Activated T-cell treated with anti-CD3 and anti-CD28 coated beads, Interleukin-2, amount 50 U/mL, for 48 hours (primary cell): Measurements from ENCODE around the gene KLHL28.

ENCODE experiments used
- DNase-seq, 2 experiments: peaks; one replicate each; pipeline ENCODE4 v3.0.0-alpha.2; 2020

The KLHL28 gene

DNA sequence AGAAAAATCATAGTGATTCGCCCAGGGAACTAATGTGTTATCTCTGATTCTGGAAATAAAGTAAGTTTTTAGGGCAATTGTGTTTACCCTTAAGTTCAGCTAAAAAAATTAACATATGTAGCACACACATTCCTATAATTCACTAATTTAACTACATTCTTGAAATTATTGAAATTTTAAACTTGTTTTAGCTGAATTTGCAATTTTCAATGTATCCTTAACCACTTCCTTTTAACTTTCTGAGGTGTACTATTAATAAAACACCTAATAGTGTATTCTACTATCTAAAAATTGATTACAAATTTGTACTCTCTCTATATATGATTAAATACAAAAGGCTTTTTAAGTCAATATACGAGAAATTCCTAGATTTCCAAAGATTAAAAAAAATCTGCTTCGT lies 2.2 kb downstream of the KLHL28 start:
- no peak for DNase-seq

DNA sequence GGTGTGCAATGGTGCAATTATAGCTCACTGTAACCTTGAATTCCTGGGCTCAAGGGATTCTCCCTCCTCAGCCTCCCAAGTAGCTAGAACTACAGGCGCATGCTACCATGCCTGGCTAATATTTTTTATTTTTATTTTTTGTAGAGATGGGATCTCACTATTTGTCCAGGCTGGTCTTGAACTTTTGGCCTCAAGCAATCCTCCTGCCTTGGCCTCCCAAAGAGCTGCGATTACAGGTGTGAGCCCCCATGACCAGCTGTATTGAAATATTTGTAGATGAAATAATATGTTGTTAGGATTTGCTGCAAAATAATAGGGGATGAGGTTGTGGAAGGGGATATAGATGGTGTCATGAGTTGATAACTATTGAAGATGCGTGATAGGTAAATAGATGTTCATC lies 4.9 kb downstream of the KLHL28 start:
- no peak for DNase-seq

DNA sequence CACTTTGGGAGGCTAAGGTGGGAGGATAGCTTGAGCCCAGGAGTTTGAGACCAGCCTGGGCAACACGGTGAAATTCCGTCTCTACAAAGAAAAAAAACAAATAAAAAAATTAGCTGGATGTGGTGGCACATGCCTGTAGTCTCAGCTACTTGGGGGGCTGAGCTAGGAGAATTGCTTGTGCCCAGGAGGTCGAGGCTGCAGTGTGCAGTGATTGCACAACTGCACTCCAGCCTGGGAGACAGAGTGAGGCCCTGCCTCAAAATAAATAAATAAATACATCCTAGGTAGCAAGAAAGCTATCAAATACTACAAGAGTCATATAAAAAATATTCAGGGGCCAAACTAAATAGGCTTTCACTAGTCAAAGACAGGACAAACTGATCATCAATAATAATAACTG lies 6.2 kb downstream of the KLHL28 start:
- DNase-seq, result no peak

DNA sequence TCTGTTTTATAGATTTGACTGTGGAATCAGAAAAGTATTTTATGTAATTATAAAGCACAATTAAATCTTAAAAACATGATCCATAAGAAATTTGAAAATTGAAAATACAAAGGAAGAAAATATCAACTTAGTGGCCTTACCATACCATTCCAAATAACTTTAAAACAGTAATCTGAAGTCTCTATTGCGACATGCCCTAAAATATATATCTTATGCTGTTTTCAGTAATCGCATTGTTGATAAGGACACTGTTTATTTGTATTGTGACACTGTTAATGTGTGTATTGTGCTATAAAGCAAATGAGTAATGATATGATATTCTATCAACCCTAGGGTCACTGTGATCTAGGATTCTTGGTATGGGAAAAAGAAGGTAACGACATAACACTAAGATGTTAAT lies 7.0 kb downstream of the KLHL28 start:
- DNase-seq, result no peak

DNA sequence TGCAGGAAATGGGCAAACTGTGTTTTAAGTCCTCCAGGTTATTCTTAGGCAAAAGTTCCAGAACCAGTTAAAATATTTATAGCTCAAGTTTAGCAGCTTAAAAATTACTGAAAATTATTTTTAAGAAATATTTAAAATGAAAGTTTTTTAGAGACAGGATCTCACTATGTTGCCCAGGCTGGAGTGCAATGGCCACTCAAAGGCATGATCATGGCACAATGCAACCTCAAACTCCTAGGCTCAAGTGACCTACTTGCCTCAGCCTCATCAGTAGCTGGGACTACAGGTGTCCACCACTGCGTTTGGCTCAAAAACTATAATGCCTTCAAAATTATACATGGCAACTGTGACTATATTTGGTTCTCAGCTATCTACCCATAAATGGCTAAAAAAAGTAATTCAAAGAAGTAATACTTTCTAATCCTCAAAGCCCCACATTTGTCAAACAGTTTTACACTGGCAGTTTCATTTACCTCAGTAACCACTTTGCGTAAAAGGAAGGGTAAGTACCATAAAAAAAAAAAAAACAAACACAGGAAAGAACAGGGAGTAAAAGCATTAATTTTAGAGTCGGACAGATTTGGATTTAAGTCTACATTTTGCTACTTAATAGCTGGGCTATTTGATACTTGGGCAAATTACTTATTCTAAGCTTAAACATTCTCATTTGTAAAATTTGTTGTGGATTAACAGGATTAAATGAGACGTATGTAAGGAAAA lies 9.2 kb downstream of the KLHL28 start:
- no peak for DNase-seq

DNA sequence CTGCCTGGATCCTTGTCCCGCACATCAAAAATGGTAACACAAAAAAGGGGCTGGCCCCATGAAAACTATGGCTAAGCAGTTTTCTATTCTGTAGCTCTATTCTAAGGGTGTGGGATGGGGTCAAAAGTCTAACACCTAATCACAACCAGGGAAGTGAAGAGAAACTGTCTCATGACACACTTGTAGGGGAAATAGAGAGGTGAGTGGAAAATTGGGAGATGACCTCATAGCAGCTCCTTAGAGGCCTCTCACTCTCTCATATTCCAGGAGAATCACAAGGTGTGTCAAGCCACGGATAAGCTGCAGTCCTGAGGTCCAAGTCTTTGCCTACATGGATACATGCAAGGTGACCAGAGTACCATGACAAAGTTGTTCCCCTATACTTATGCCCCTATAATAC lies 10.7 kb downstream of the KLHL28 start:
- DNase-seq, result no peak

DNA sequence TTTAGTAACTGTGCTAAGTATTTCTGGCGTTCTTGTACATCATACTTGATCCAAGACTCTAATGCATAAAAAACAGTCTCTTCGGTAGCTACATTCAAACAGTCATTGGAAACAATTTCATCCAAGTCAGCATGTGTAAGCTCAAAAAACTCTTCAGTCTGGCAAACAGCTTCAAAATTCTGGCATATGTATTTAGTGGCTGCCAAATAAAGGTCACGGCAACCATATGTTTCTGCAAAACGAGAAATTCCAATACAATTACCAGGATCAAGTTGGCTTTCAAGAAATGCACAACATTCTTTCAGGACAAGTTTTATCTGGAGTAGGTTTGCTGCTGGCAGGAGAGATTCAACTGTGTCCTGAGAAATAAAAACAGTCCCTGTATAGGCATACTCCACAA lies 16.5 kb downstream of the KLHL28 start:
- DNase-seq, result no peak

DNA sequence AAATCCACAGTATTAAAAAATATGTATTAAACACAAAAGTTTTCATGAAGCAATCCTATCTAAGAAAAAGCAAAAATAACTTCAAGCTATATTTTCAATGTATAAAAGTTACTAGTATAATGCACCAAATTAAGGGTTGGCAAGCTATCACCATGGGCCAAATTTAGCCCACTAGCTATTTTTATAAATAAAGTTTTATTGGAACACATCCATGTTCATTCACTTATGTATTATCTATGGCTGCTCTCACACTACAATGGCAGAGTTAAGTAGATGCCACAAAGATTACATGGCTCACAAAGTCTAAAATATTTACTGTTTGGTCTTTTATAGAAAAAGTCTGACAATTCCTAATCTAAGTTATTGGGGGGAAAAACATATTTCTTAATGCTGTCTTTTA lies 17.6 kb downstream of the KLHL28 start:
- DNase-seq, result no peak

DNA sequence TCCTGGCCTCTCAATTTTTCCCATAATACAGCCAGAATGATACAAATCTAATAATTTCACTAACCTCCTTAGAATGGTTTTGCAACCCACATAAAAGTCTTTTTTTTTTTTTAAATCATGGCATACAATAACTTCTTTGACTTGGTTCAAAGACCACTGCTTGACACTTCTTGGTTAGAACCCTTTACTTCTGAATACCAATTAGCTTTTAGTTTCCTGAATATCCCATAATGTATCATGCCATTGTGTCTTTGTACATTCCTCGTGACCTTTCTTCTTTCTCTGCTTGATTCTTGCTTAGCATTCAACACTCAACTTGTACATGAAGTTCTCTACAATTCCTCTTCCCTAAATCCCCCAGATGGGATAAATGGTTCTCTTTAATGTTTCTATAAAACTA lies 19.3 kb downstream of the KLHL28 start:
- no peak for DNase-seq

DNA sequence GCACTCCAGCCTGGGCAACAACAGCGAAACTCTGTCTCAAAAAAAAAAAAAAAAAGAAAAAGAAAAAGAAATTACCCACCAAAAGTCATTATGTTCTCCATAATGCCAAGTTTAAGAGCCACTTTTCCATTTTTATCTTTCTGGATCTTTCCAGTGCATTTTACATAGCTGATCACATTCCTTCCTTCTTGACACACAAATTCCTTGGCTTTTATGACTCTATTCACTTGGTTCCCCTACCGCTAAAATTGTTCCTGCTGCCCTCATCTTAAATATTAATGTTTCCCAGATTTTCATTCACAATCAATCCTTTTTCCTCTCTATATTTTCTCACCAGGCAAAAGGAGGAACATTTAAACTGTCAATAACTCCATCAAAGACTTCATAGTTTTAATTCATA lies 20.2 kb downstream of the KLHL28 start:
- DNase-seq, result no peak

DNA sequence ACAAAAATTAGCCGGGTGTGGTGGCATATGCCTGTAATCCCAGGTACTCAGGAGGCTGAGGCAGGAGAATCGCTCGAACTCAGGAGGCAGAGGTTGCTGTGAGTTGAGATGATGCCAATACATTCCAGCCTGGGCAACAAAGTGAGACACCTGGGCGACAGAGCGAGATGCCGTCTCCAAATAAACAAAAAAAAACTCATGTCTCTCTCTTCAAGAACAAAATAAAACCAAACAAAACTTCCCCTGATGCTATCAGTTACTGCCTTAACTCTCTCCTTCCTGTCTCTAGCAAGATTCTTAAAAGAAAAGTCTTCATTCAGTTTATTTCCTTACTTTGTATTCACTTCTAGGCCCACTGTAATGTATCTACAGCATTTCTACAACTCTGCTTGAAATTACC lies 20.8 kb downstream of the KLHL28 start:
- DNase-seq, result no peak

DNA sequence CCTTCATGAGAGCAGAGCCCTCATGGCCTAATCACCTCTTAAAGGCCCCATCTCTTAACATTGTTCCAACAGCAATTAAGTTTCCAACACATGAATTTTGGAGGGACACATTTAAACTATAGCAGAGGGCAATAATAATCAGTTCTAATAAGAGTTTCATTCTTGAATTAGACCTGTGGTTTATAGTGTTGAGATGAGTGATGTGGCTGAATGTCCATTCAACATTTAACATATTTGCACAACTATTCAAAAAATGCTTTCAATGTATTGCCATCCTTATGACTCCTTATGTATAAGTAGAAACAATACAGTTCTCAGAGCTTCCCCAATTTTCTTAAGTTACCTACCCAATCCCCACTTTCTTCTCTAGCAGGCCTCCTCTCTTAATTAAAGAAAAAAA lies 21.5 kb downstream of the KLHL28 start:
- DNase-seq, result no peak

DNA sequence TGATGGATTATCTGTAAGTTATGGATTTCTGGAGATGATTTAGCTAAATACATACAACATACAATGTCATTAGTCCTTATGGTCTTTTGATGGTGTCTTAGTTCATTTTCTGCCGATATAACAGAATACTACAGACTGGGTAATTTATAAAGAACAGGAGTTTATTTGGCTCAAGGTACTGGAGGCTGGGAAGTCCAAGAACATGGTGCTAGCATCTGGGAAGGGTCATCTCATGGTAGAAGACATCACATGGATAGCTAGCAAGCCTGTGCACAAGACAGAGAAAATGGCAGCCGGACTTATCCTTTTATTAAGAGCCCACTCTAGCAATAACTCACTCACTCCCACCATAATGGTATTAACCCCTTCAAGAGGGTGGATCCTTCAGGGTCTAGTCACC lies 24.2 kb downstream of the KLHL28 start:
- no peak for DNase-seq

DNA sequence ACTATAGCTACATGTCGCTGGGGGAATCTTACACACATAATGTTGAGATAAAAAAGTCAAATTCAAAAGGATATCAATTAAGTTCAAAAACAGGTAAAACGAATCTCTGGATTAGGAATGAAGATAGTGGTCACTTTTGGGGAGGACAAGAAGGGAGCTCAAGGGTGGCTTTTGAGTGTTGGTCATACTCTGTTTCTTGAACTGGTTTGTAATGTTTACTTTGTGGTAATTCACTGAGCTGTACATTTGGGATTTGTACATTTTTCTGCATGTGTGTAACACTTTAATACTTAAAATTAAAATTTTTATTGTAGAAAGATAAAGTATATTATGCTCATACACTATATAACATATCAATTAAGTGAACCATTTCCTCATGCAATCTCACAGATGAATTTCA lies 26.6 kb downstream of the KLHL28 start:
- DNase-seq, result no peak

DNA sequence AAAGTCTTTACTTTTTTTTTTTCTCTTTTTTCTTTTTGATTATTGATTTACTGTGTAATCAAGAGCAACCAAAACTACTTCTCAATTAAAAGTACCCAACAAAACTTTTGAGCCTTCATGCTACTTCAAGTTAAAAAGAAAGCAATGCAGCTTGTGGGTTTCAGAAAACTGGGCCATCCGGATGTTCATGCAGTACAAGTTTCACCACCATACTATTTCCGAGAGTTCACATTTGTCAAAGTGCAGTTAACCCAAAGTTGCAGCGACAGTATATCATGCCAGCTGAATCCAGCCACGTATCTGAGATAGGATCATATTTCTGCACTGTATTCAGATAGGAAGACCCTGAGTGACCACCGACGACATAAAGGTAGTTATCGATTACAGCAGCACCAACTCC lies 33.0 kb downstream of the KLHL28 start:
- no peak for DNase-seq

DNA sequence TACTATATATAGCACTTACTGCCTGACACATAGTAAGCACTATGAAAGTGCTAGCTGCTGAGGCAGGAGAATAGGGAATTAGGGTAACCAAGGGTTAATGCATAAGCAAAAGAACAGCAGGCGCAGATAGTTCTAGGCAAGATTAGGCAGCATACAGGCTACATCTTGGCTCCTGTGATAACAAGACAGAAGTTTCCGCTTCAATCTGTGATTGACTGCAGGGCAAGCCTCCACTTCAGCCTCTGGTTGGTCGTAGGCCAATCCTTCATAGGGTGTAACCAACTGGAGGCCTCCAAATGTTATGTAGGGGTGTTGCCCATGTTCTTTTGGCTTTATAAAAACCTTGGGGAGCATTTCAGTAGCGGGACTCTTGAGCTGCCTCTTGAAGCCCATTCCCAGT lies 46.9 kb downstream of the KLHL28 start:
- DNase-seq, result no peak

DNA sequence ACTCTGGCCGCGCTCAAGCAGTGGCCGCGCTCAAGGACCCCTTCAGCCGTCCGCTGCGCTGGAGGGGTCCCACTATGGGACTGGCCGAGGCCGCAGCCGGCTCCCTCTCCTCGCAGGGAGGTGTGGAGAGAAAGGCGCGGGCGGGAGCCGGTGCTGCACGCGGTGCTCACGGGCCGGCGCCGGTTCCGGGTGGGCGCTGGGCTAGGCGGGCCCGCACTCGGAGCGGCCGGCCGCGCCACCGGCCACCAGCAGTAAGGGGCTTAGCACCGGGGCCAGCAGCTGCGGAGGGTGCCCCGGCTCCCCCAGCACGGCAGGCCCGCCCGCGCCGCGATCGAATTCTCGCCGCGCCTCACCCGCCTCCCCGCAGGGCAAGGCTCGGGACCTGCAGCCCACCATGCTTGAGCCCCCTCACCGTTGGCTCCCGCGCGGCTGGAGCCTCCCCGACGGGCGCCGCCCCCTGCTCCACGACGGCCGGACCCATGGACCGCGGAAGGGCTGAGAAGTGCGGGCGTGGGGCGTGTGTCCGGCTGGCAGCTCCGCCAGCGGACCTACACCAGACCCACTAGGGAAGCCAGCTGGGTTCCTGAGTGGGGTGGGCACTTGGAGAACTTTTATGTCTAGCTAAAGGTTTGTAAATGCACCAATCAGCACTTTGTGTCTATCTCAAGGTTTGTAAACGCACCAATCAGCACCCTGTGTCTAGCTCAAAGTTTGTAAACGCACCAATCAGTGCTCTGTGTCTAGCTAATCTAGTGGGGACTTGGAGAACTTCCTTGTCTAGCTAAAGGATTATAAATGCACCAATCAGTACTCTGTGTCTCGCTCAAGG lies 49.5 kb downstream of the KLHL28 start:
- DNase-seq, result no peak

DNA sequence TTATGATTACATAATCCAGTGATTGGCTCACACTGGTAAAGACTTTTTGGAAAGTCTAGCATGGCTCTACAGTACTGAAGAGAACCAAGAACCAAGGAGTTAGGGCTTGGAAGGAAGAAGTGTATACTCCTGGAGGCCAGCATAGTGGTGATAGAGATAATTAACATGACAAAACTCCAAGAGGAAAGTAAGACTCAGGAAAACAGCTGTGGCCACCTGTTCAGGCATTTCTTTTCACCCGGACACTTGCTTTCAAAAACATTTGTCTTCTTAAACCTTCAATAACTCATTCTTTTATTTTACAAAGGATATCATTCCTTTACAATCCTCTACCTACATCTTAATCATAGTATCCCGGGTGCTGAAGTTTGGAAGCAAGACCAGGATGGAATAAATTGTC lies 50.9 kb downstream of the KLHL28 start:
- DNase-seq, result no peak

DNA sequence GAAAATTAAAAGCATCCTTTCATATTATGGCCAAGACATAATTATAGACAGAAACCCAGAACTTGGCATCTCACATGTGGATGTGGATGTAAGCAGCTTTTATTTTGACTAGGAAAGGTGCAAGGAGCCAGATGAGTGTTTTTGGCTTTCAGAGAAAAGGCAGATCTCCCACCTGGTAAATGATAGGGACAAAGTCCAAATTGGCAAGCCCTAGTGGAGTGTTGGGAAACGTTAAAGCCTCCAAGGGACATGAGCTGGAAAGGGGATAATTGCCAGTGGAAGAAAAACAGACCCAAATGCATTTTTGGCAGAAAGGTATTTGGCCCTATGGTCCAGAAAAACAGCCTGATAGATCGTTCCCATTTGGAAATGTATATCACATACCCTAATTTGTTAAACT lies 60.1 kb downstream of the KLHL28 start:
- DNase-seq, result no peak

DNA sequence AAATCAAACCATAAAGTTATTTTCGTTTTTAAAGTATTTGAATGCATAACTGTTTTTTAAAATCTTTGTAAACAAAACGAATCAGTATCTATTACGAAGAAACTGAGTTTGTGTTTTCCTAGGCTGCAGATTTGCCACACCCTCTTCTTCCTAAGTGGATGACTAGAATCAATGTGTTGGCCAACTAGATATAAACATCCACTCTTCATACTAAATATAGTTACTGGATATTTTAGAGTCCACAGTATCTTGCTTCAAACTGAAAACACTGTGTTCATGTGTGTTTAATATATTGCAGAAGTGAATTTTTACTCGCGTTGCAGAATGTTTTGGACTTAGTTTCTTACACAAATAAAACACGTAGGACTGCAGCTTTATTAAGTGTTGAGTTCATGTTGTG lies 63.2 kb downstream of the KLHL28 start:
- no peak for DNase-seq

DNA sequence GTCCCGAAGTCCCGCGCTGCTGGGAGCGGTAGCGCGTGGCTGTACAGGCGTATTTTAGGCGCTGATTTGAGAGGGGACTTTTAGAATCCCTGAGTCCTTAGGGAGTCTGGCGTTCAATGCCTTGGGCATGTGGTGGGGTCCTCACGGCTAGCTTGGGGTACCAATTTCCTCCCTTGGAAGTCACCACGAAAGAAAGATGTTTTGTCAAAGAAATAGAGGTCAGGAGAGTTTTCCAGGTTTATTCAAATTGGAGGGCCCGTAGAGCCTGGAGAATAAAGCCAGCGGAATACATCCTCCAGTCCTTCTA lies 63.9 kb downstream of the KLHL28 start:
- no peak for DNase-seq

DNA sequence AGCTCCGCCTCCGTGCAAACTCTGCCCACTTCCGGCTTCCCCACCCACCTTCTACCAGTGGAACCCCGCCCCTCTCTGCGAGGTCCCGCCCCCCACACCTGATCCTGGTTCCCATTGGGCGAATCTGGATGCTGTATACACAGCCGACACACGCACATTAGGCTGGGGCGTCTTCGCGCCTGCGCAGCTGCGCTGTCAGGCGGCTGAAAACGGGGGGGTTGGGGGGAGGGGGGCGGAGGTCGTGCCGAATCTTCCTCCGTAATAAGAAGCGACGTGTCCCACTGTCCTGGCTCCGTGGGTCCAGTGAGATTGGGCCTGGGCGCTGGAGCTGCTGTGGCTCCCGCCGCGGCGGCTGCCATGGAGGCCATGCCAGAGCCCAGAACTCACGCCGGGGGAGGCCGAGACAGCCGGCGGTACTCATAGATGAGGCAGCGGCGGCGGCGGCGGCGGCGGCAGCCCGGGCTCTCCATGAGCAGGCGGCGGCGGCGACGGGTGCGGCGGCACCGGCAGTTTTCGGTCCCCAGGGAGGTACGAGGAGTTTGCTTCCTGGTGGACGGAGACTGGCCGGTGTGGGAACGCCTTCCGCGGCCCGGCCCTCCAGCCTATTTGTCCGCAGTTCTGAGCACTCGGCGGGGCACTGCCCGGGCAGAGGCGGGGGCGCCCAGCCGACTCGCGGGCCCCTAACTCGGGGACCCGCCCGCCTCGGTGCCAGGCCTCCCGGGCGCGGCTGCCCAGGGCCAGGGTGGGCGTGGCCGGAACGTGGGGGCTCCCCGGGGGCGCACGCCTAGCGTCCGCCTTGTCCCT lies 64.5 kb downstream of the KLHL28 start:
- peak; percentile 98 for DNase-seq

DNA sequence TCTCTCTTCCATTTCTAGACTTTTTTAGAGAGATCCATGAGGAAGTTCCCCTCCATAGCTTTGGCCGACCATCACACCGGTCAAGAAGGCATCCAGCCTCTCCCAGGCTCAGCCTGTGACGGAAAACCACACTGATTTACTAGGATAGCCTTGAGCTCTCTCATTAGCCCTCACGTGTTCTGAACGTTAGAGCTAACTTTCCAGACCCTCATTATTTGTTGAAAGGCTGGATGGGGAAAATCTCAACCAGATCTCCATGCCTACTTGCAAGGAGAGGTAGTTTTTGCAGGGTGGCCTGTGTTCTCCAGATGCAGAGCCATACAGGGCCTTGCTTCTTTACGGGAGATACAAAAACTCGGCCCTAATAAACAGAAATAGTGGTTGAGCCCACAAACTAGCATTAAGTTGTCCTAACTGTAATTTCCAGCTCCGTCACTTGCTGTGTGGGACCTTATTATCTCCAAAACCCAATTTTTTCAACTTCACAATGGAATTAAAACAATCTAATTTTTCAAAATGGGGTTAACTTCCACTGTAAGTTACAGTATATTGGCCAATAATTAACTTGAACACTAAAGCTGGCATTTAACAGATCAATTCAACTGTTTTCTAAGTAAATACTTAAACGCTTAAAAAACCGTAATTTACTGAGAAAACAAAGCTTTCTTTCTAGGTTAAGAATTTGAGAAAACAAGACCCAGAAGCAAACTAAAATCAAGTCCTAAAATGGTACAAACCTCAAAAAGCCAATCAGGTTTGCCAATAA lies 65.3 kb downstream of the KLHL28 start:
- DNase-seq, result no peak
